HG02678 (cell line): ENCODE measurements around the gene ARRDC2.
"Not testable (repeated sequence)": the region's sequence is repeated elsewhere in the genome, so short reads cannot be mapped to it uniquely, and the experiment has no call there.

Source experiments
- ATAC-seq: cut with Tn5 transposase; IDR thresholded peaks from one replicate; pipeline ENCODE4 v1.9.1; 2021; ENCODE audit warnings: mild to moderate bottlenecking, moderate library complexity; ENCODE audit not compliant: unreplicated experiment

The ARRDC2 gene

GRCh38 chr19:18016209-18016910, 8.4 kb downstream of the ARRDC2 start:
- no peak for ATAC-seq

- ATAC-seq, result no peak
Observed at GRCh38 chr19:18017275-18018083, 9.5 kb downstream of the ARRDC2 start.

- no peak for ATAC-seq
Observed at GRCh38 chr19:18020212-18021085, 12.5 kb downstream of the ARRDC2 start.

- no peak for ATAC-seq
Observed at GRCh38 chr19:18021121-18021755, 13.3 kb downstream of the ARRDC2 start.

GRCh38 chr19:18023622-18024251, 15.8 kb downstream of the ARRDC2 start:
- ATAC-seq, result no peak

- no peak for ATAC-seq
Observed at GRCh38 chr19:18027151-18027550, 19.2 kb downstream of the ARRDC2 start.

- no peak for ATAC-seq
Observed at GRCh38 chr19:18029617-18030338, 21.8 kb downstream of the ARRDC2 start.

GRCh38 chr19:18031401-18031800, 23.4 kb downstream of the ARRDC2 start:
- ATAC-seq, result not testable (repeated sequence)

- not testable (repeated sequence) for ATAC-seq
Observed at GRCh38 chr19:18032102-18032501, 24.1 kb downstream of the ARRDC2 start.

GRCh38 chr19:18041054-18041453, 33.1 kb downstream of the ARRDC2 start:
- no peak for ATAC-seq

- ATAC-seq, result no peak
Observed at GRCh38 chr19:18043676-18044075, 35.7 kb downstream of the ARRDC2 start.

GRCh38 chr19:18044825-18045304, 36.9 kb downstream of the ARRDC2 start:
- peak; percentile 96 for ATAC-seq

- ATAC-seq, result no peak
Observed at GRCh38 chr19:18045307-18046050, 37.5 kb downstream of the ARRDC2 start.

- ATAC-seq, result no peak
Observed at GRCh38 chr19:18046059-18046718, 38.2 kb downstream of the ARRDC2 start.

- ATAC-seq, result no peak
Observed at GRCh38 chr19:18049385-18049784, 41.4 kb downstream of the ARRDC2 start.

- no peak for ATAC-seq
Observed at GRCh38 chr19:18051887-18052286, 43.9 kb downstream of the ARRDC2 start.

GRCh38 chr19:18053576-18054219, 45.7 kb downstream of the ARRDC2 start:
- ATAC-seq, result no peak

GRCh38 chr19:18055967-18056366, 48.0 kb downstream of the ARRDC2 start:
- ATAC-seq, result no peak
